T-cell (primary cell): ENCODE measurements around the gene FYN. TPM values are rescaled to one million over a fixed set of nuclear protein-coding genes. Genes with fewer than 3 reads are reported as not detected.

ENCODE experiments used
- ATAC-seq, 4 experiments: fragments of 200-7000 bp in 3 of 4; fragments of 150-1000 bp in 1 of 4; cut with Tn5 transposase; replicated peaks in 1 of 4; 1 replicate in 3 of 4; 2 replicates in 1 of 4; pipeline ENCODE4 v1.10.0; 2021; ENCODE audit warnings: moderate library complexity in 3 of 4, mild to moderate bottlenecking in 2 of 4, moderate number of reproducible peaks in 1 of 4
- CTCF ChIA-PET, 2 donors: fragments of 300-600 bp; sonication (Branson Sonifier 250); formaldehyde crosslinking; loops; one replicate each; lab custom pipeline; 2022; ENCODE audit warnings: antibody characterized with exemption in 2 of 2; lab: Charles Lee
- POLR2A ChIA-PET, 2 donors: fragments of 300-600 bp; sonication (Branson Sonifier 250); formaldehyde crosslinking; loops; one replicate each; lab custom pipeline; 2022; ENCODE audit warnings: antibody characterized with exemption in 2 of 2; lab: Charles Lee
- DNase-seq, 35 experiments: peaks; one replicate each; pipeline versions ENCODE4 v3.0.0 to v3.0.0-alpha.2; 2013 to 2023
- H3K27ac ChIP-seq: one replicate; pipeline ENCODE4 v1.5.1; 2013; ENCODE audit warnings: low read length
- H3K27me3 ChIP-seq, 2 experiments: replicated peaks in 1 of 2; 1 replicate in 1 of 2; 2 replicates in 1 of 2; pipeline versions ENCODE4 v1.6.1 to v1.7.0; 2013; ENCODE audit warnings: low read length in 1 of 2, mixed read lengths in 1 of 2; ENCODE audit not compliant: control insufficient read depth in 2 of 2, insufficient read depth in 2 of 2; ENCODE audit errors: extremely low read depth in 1 of 2
- H3K36me3 ChIP-seq, 2 donors: 1 replicate in 1 of 2; 2 replicates in 1 of 2; pipeline versions ENCODE4 v1.6.1 to v1.7.0; 2013; ENCODE audit warnings: low read length in 1 of 2; ENCODE audit not compliant: control insufficient read depth in 2 of 2, insufficient read depth in 1 of 2; ENCODE audit errors: extremely low read depth in 1 of 2
- H3K4me1 ChIP-seq, 2 experiments: 1 replicate in 1 of 2; 2 replicates in 1 of 2; pipeline versions ENCODE4 v1.6.1 to v1.7.0; 2013; ENCODE audit warnings: low read length in 2 of 2, mixed read lengths in 1 of 2; ENCODE audit not compliant: insufficient read depth in 2 of 2, control insufficient read depth in 1 of 2; ENCODE audit errors: extremely low read depth in 1 of 2
- H3K4me3 ChIP-seq, 2 donors: 1 replicate in 1 of 2; 2 replicates in 1 of 2; pipeline versions ENCODE4 v1.5.1 to v1.7.0; 2013; ENCODE audit warnings: mild to moderate bottlenecking in 2 of 2, low read length in 1 of 2, moderate library complexity in 1 of 2; ENCODE audit not compliant: control insufficient read depth in 1 of 2; ENCODE audit errors: extremely low read depth in 1 of 2
- H3K9me3 ChIP-seq: 2 replicates; pipeline ENCODE4 v1.7.0; 2013
- H3K27ac Mint-ChIP-seq, 2 donors: one replicate each; pipeline ENCODE4 v1.8.0; 2020 to 2021; ENCODE audit warnings: mild to moderate bottlenecking in 2 of 2, mixed read lengths in 2 of 2
- H3K27me3 Mint-ChIP-seq, 2 donors: one replicate each; pipeline ENCODE4 v1.8.0; 2021 to 2022; ENCODE audit warnings: mixed read lengths in 2 of 2
- H3K36me3 Mint-ChIP-seq: one replicate; pipeline ENCODE4 v1.8.0; 2021; ENCODE audit warnings: mixed read lengths
- H3K4me1 Mint-ChIP-seq, 3 donors: one replicate each; pipeline ENCODE4 v1.8.0; 2020 to 2022; ENCODE audit warnings: mixed read lengths in 3 of 3, mild to moderate bottlenecking in 1 of 3
- H3K4me3 Mint-ChIP-seq, 3 donors: one replicate each; pipeline ENCODE4 v1.8.0; 2020 to 2022; ENCODE audit warnings: mild to moderate bottlenecking in 3 of 3, mixed read lengths in 3 of 3, moderate library complexity in 3 of 3
- H3K9me3 Mint-ChIP-seq, 3 donors: one replicate each; pipeline ENCODE4 v1.8.0; 2020 to 2022; ENCODE audit warnings: mixed read lengths in 3 of 3
- WGBS: methylation state at CpG from one replicate; pipeline ENCODE4 v1.1.5; 2013; ENCODE audit warnings: missing lambda C conversion rate; ENCODE audit not compliant: insufficient coverage; 5-methylcytosine and 5-hydroxymethylcytosine counted together
- total RNA-seq, 35 experiments: library from RNA in 6 of 35; stranded (reverse) in 6 of 35; fragments of 120-200 nt in 1 of 35; gene quantifications; one replicate each; pipeline versions ENCODE4 v1.2.1 to v1.2.4 and lab custom pipeline; 2013 to 2026

FYN gene
- total RNA-seq, 5 donors from 2014 or later (not counting 1 experiment from before 2014, with no cell fraction given), result 466 to 573 (median 534) TPM

- Histone ChIP-seq H3K27ac (peak overlapping the region; percentile 67), H3K9me3 (no peaks in the 10 kb centered on the region), H3K4me3 (no peak overlapping the region), H3K36me3 (peaks cover 3 to 15% of the 10 kb centered on the region in 2 donors), H3K27me3 (no peaks in the 10 kb centered on the region), H3K4me1 (peaks cover 56 to 72% of the 10 kb centered on the region in 2 experiments)
- DNase-seq (peak in 2 of 35 experiments; percentile 11 to 49), ATAC-seq (peak in 2 of 4 experiments; percentile 26 to 31)
- Mint-ChIP-seq H3K4me3 (peak overlapping the region; percentile 48 to 69 (median 53)), H3K9me3 (peaks cover 0 to 4% (median 0%) of the 10 kb centered on the region in 3 donors), H3K4me1 (peaks cover 87 to 92% (median 88%) of the 10 kb centered on the region in 3 donors), H3K27me3 (no peaks in the 10 kb centered on the region), H3K36me3 (peaks cover 43% of the 10 kb centered on the region), H3K27ac (peak overlapping the region; percentile 88 to 93)
- POLR2A ChIA-PET, result interaction anchor here (0.5 to 0.9 kb wide), 3 partner anchors 68 to 85 kb away, joined by 3 read pairs; no protein-coding TSS in a partner anchor
- WGBS, result 13% methylated on average over 3 of the region's 10 CpGs
- CTCF ChIA-PET, result interaction anchor here (0.7 to 1.0 kb wide), 2 partner anchors 17 to 100 kb away, joined by 3 to 4 read pairs; no protein-coding TSS in a partner anchor
These were observed 62.7 kb downstream of the FYN start for GRCh38 chr6:111810294-111811131.

- ATAC-seq, result no peak
- POLR2A ChIA-PET, result no interaction called here
- H3K36me3 Mint-ChIP-seq, result peaks cover 41% of the 10 kb centered on the region
These were observed 63.5 kb downstream of the FYN start for GRCh38 chr6:111809766-111810165.

GRCh38 chr6:111809264-111809663 lies 64.0 kb downstream of the FYN start:
- ChIA-PET POLR2A (no interaction called here), CTCF (interaction anchor here in 1 of 2 donors (1.4 to 1.9 kb wide), 2 partner anchors 14 to 35 kb away, joined by 3 to 5 read pairs; no protein-coding TSS in a partner anchor)
- Histone ChIP-seq H3K4me1 (peaks cover 58 to 80% of the 10 kb centered on the region in 2 experiments), H3K4me3 (no peak overlapping the region), H3K36me3 (peaks cover 3 to 15% of the 10 kb centered on the region in 2 donors), H3K9me3 (no peaks in the 10 kb centered on the region), H3K27ac (peak overlapping the region; percentile 67), H3K27me3 (no peaks in the 10 kb centered on the region)
- Mint-ChIP-seq H3K9me3 (peaks cover 0 to 4% (median 0%) of the 10 kb centered on the region in 3 donors), H3K36me3 (peaks cover 41% of the 10 kb centered on the region), H3K4me3 (peak overlapping the region in 1 of 3 donors; percentile 8), H3K4me1 (peaks cover 95 to 99% (median 97%) of the 10 kb centered on the region in 3 donors), H3K27me3 (no peaks in the 10 kb centered on the region), H3K27ac (peak overlapping the region; percentile 89 to 95)
- DNase-seq (no peak), ATAC-seq (no peak)
- WGBS, result no CpG with 5 or more reads among the region's 5 CpGs

More at GRCh38 chr6:111809766-111810165, 63.5 kb downstream of the FYN start:
- H3K4me3 ChIP-seq, result no peak overlapping the region
- H3K4me1 Mint-ChIP-seq, result peaks cover 91 to 94% (median 93%) of the 10 kb centered on the region in 3 donors
- peak overlapping the region; percentile 88 to 93 for H3K27ac Mint-ChIP-seq
- peak overlapping the region; percentile 67 for H3K27ac ChIP-seq
- peaks cover 0 to 4% (median 0%) of the 10 kb centered on the region in 3 donors for H3K9me3 Mint-ChIP-seq
- CTCF ChIA-PET, result interaction anchor here in 1 of 2 donors (1.4 to 1.9 kb wide), 2 partner anchors 14 to 34 kb away, joined by 3 to 5 read pairs; no protein-coding TSS in a partner anchor
- peaks cover 3 to 15% of the 10 kb centered on the region in 2 donors for H3K36me3 ChIP-seq
- H3K4me1 ChIP-seq, result peaks cover 56 to 76% of the 10 kb centered on the region in 2 experiments
- DNase-seq, result no peak
- H3K27me3 Mint-ChIP-seq, result no peaks in the 10 kb centered on the region
- H3K4me3 Mint-ChIP-seq, result peak overlapping the region; percentile 31 to 69 (median 48)
- H3K27me3 ChIP-seq, result no peaks in the 10 kb centered on the region
- H3K9me3 ChIP-seq, result no peaks in the 10 kb centered on the region

GRCh38 chr6:111808493-111808892 lies 64.8 kb downstream of the FYN start:
- ChIA-PET POLR2A (no interaction called here), CTCF (interaction anchor here in 1 of 2 donors (1.4 to 1.9 kb wide), 2 partner anchors 15 to 36 kb away, joined by 3 to 5 read pairs; no protein-coding TSS in a partner anchor)
- Histone ChIP-seq H3K36me3 (peaks cover 3 to 9% of the 10 kb centered on the region in 2 donors), H3K27me3 (no peaks in the 10 kb centered on the region), H3K9me3 (no peaks in the 10 kb centered on the region), H3K4me3 (no peak overlapping the region), H3K27ac (peak overlapping the region; percentile 27), H3K4me1 (peaks cover 62 to 83% of the 10 kb centered on the region in 2 experiments)
- Mint-ChIP-seq H3K36me3 (peaks cover 35% of the 10 kb centered on the region), H3K27me3 (no peaks in the 10 kb centered on the region), H3K4me1 (peaks cover 96 to 99% (median 97%) of the 10 kb centered on the region in 3 donors), H3K27ac (peak overlapping the region; percentile 89 to 95), H3K9me3 (peaks cover 0 to 4% (median 0%) of the 10 kb centered on the region in 3 donors), H3K4me3 (peak overlapping the region in 2 of 3 donors; percentile 10 to 46)
- DNase-seq (peak in 26 of 35 experiments; percentile 20 to 69 (median 42)), ATAC-seq (peak in 1 of 4 experiments; percentile 61)
- WGBS, result no CpG with 5 or more reads among the region's 5 CpGs

GRCh38 chr6:111806561-111807497 lies 66.4 kb downstream of the FYN start:
- peak overlapping the region; percentile 89 to 95 for H3K27ac Mint-ChIP-seq
- Histone ChIP-seq H3K36me3 (peaks cover 4 to 7% of the 10 kb centered on the region in 2 donors), H3K4me3 (no peak overlapping the region), H3K4me1 (peaks cover 53 to 85% of the 10 kb centered on the region in 2 experiments), H3K27ac (peak overlapping the region; percentile 81), H3K9me3 (no peaks in the 10 kb centered on the region), H3K27me3 (no peaks in the 10 kb centered on the region)
- peaks cover 95 to 99% (median 98%) of the 10 kb centered on the region in 3 donors for H3K4me1 Mint-ChIP-seq
- DNase-seq (no peak), ATAC-seq (no peak)
- 88% methylated on average over 2 of the region's 9 CpGs for WGBS
- no peaks in the 10 kb centered on the region for H3K9me3 Mint-ChIP-seq
- peak overlapping the region in 2 of 3 donors; percentile 47 to 58 for H3K4me3 Mint-ChIP-seq
- H3K36me3 Mint-ChIP-seq, result peaks cover 34% of the 10 kb centered on the region
- POLR2A ChIA-PET, result interaction anchor here (0.6 to 1.4 kb wide), 8 partner anchors 11 to 185 kb away, joined by 3 to 5 read pairs (median 3); no protein-coding TSS in a partner anchor
- CTCF ChIA-PET, result interaction anchor here (0.6 to 1.6 kb wide), 5 partner anchors 8 to 235 kb away, joined by 3 to 6 read pairs (median 3); no protein-coding TSS in a partner anchor
- no peaks in the 10 kb centered on the region for H3K27me3 Mint-ChIP-seq
